Measurements from ENCODE around the gene C3.

The C3 gene

DNA sequence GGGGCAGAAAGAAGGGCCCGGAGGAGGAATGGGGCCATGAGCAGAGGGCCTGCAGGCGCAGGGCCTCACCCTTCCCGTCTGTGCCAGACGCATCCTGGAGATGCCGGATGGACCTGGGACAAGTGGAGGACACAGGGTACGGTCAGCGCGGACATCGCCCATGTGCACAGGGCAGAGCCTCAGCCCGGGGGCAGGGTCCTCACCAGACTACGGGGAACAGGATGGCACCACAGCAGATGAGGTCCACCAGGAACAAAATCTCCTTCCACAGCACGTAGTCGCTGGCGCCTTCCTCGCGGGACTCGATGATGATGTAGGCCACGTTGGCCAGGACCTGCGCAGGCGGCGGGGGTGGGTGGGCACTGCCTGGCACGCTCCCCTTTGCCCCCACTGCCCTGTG, 11.4 kb upstream of the C3 start:
- in situ Hi-C loops (cut with MboI; ENCODE audit: low sequenced_read_pairs), result no loop called here

GRCh38 chr19:6730941-6731670, 10.7 kb upstream of the C3 start:
- in situ Hi-C loops (cut with MboI; ENCODE audit: low sequenced_read_pairs), result no loop called here

DNA sequence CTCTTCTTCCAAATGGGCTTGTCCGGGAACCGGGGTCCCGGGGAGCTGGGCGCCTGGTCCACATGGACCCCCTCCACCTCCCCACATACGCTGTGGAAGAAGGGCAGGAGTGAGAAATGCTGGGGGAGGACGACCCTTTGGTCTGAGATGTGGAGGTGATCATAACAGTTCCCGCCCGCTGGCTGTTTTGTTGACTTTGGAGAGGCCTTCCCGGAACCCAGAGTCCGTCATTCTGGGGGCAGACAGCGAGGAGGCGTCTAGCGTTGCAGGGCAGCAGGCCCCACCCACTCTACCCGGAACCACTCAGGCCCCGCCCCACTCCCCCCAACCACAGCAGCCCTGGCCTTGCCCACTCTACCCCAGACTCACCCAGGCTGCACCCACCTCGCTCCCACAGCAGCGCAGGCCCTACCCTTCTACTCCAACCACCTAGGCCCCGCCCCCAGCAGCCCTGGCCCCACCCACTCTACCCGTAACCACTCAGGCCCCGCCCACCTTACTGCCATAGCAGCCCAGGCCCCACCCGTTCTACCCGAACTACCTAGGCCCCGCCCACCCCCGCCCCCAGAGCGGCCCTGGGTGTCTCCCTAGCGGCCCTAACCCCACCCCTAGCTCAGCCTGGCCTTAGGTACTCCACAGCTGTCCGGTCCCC, 9.8 kb upstream of the C3 start:
- in situ Hi-C loops (cut with MboI; ENCODE audit: low sequenced_read_pairs), result no loop called here

GRCh38 chr19:6729573-6730152, 9.2 kb upstream of the C3 start:
- in situ Hi-C loops (cut with MboI; ENCODE audit: low sequenced_read_pairs), result no loop called here

- in situ Hi-C loops (cut with MboI; ENCODE audit: low sequenced_read_pairs), result no loop called here
Observed at GRCh38 chr19:6728346-6728745, 7.9 kb upstream of the C3 start.

DNA sequence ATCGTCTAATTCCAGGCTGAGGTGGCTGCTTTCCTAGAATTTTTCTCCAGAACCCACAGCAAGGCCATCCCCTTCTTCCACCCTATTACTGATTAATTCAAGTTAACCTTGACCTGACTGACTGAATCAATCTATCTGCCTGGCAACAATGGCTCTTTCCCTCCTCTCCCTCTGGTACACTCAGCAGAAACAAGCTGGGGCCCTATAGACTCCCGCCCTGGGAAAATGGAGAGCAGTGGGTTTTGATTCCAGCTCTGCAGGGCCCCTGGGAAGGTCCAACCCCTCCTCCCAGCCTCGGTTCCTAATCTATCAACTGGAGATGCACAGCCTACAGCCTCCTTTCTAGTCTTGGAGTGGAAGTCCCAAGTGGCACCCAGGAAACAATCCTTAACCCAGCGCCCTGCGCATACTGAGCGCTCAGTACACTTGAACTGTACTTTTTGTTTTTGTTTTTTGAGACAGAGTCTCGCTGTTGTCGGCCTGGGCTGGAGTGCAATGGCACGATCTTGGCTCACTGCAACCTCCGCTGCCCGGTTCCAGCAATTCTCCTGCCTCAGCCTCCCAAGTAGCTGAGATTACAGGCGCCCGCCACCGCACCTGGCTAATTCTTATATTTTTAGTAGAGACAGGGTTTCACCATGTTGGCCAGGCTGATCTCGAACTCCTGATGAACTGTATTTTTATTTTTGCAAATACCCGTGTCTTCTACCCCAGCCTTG, 5.2 kb upstream of the C3 start:
- in situ Hi-C loops (cut with MboI; ENCODE audit: low sequenced_read_pairs), result no loop called here

DNA sequence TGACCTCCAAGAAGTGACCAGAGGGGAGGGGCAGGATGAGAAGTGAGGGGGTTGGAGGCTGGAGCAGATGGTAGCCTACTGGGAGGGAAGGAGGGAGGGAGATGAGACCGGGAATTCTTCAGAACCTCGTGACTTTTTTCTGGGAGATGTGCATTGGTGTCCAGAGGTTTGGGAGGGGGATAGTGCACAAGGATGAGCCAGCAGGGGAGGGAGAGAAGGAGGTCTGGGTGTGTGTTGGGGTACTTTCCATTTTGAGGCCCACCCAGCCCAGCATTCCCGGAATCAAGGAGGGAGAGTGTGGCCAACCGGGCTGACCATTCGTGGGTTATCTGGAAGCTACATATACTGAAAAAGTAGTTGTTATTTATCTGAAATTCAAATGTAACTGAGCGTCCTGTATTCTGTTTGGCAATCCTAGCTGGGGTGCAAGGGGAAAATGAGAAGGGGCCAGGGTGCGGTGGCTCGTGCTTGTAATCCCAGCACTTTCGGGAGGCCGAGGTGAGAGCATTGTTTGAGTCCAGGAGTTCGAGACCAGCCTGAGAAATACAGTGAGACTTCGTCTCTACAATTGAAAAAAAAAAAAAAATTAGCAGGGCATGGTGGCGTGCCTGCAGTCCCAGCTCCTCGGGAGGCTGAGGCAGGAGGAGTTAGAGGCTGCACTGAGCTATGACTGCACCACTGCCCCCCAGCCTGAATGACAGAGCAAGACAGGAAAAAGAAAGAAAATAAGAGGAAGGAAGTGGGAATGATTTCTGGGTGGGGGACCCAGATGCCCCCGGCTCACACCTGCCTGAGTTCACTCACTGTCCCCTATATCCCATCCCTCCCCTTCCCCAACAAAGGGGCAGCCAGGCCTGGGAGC, 4.4 kb upstream of the C3 start:
- in situ Hi-C loops (cut with MboI; ENCODE audit: low sequenced_read_pairs), result no loop called here

GRCh38 chr19:6723738-6724137, 3.3 kb upstream of the C3 start:
- in situ Hi-C loops (cut with MboI; ENCODE audit: low sequenced_read_pairs), result no loop called here

DNA sequence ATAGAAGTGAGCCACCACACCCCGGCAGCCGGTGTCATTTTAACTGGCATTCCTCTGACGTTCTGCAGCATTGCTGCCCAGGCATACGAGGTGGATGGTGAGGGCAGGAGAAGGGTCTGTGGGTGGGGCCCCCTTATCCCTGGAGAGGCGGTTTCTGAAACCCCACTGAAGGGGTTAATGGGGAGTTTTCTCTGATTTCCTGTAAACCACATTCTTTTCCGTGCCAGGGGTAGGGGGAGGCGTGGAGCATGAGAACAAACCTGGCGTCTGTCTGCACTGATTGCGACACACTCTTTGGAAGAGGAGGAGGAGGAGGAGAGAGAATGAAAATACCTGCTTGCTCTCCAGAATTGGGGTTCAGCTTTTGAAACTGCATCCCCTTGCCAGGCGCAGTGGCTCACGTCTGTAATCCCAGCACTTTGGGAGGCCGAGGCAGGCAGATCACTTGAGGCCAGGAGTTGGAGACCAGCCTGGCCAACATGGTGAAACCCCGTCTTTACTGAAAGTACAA, 2.7 kb upstream of the C3 start:
- in situ Hi-C loops (cut with MboI; ENCODE audit: low sequenced_read_pairs), result no loop called here

DNA sequence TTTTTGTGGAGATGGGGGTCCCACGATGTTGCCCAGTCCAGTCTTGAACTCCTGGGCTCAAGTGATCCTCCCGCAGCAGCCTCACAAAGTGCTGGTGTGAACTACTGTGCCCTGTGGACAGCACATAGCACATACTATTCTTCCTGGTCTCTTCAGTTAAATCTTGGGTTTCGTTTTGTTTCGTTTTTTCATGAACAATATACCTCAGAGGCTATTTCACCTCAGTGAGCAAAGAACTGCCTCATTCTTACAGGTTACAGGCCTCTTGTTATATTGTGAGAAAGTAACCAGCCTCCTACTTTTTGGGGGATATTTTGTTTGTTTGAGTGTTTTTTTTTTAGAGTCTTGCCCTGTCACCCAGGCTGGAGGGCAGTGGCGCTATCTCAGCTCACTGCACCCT, 1.3 kb upstream of the C3 start:
- in situ Hi-C loops (cut with MboI; ENCODE audit: low sequenced_read_pairs), result no loop called here

DNA sequence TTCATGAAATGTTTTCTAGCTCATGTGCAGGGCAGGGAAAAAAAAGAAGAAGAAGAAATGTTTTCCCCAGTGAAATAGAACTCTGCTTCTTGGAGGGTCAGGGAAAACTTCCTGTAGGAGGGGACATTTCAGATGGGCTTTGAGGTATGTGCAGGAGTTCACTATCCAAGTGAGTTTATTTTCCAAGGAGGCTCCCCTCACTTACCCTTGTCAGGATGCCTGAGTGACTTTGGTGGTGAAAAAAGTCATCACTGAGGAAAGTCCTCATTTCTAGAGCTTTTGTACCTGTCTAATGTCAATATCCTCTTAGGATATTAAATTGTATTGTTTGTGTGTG, 656 bp upstream of the C3 start:
- in situ Hi-C loops (cut with MboI; ENCODE audit: low sequenced_read_pairs), result no loop called here

GRCh38 chr19:6719992-6720368, 470 bp downstream of the C3 start:
- in situ Hi-C loops (cut with MboI; ENCODE audit: low sequenced_read_pairs), result no loop called here

DNA sequence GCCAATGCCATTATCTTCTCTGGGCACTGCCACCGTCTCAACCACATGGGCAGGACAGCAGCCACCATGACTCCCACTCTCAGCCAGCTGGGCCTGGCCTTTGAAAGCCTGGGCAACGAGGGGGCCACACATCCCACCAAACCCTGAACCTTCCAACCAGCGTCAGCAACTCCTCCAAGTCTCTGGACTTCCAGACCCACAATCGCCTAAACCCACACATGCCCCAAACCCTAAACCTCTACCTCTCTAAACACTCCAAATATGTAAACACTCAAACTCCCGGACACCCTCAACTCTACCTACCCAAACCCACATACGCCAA, 949 bp downstream of the C3 start:
- in situ Hi-C loops (cut with MboI; ENCODE audit: low sequenced_read_pairs), result no loop called here

GRCh38 chr19:6718741-6719539, 1.5 kb downstream of the C3 start:
- in situ Hi-C loops (cut with MboI; ENCODE audit: low sequenced_read_pairs), result no loop called here

DNA sequence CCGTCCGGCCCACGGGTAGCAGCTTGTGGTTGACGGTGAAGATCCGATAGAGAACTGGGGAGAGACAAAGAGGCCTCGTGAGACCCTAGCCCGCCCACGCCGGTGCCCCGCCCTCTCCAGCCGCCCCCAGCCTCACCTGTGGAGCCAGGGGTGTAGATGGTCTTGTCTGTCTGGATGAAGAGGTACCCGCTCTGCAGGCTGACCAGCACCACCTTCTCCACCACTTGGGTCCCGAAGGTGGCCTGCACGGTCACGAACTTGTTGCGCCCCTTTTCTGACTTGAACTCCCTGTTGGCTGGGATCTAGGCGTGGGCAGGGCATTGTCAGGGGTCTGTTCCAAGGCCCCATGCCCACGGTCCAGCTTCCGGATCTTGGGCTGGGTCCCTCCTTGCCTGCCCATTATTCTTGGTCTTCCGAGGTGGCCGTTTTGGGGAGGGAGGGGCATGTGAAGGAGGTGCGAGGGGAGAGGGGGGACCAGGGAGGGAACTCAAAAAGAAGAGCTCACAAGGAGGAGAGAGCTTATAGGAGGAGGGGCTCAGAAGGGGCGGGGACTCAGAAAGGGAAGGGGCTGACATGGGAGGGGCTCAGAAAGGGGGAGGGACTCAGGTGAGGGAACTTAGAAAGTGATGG, 2.2 kb downstream of the C3 start:
- in situ Hi-C loops (cut with MboI; ENCODE audit: low sequenced_read_pairs), result no loop called here

- in situ Hi-C loops (cut with MboI; ENCODE audit: low sequenced_read_pairs), result no loop called here
Observed at GRCh38 chr19:6717441-6717971, 2.9 kb downstream of the C3 start.

DNA sequence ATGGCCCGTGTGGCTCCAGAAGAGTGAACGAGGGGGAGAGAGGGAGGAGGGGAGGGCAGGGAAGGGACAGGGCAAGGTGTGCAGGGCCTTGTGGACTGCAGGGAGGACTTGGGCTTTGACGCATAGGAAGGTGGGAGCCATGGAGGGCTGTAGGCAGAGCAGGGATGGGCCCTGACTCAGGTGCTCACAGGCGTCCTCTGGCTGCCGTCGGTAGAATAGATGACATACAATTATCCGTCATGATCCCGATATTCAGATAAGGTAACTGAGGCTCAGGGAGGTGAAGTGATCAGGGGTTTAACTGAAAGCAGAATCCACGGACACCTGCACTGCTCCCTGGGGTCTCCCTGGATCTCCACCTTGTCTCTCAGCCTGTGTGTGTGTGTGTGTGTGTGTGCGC, 3.4 kb downstream of the C3 start:
- in situ Hi-C loops (cut with MboI; ENCODE audit: low sequenced_read_pairs), result no loop called here

GRCh38 chr19:6716610-6716970, 3.9 kb downstream of the C3 start:
- in situ Hi-C loops (cut with MboI; ENCODE audit: low sequenced_read_pairs), result no loop called here

DNA sequence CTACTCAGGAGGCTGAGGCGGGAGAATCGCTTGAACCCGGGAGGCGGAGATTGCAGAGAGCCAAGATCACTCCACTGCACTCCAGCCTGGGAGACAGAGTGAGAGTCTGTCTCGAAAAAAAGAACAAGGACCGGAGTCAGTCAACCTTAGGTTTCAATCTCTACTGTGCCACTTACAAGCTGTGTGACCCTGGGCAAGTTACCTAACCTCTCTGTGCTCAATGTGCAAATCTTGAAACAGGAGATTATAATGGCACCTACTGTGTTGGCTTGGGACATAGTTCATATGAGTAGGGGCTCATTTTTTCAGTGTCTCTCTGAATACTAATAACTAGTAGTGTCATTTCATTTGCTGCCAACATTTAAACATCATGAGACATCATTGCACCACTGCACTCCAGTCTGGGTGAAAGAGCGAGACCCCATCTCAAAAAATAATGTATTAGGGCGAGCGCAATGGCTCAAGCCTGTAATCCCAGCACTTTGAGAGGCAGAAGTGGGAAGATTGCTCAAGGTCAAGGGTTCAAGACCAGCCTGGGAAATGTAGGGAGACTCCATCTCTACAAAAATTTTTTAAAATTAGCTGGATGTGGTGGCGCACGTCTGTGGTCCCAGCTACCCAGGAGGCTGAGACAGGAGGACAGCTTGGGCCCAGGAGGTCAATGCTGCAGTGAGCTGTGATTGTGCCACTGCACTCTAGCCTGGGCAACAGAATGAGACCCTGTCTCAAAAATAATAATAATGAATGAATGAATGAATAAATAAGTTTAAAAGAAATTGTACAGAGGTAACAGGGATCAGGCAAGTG, 5.5 kb downstream of the C3 start:
- in situ Hi-C loops (cut with MboI; ENCODE audit: low sequenced_read_pairs), result no loop called here
